ENCODE measurements around the gene RAD51B. TPM values are rescaled to one million over a fixed set of nuclear protein-coding genes. Genes with fewer than 3 reads are reported as not detected.

Gene RAD51B
- total RNA-seq, 1 experiment from 2014 or later, result 8.5 TPM

DNA sequence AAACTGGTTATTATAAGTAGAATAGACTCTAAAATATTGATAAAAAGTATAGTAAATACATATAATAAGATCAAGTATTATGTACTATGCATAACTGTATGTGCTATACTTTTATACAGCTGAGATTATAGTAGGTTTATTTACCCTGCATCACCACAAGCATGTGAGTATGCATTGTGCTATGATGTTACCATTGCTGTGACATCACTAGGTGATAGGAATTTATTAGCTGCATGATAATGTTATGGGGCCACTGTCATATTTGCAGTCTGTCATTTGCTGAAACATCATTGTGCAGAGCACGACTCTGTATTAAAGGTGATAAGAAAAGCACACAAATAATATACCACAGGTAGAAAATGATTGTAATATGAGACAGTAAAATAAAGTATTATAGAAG, 587.7 kb downstream of the RAD51B start:
- no peak overlapping the region for H3K4me3 ChIP-seq (ENCODE audit: low read depth in 2 of 2, low read length in 2 of 2)

DNA sequence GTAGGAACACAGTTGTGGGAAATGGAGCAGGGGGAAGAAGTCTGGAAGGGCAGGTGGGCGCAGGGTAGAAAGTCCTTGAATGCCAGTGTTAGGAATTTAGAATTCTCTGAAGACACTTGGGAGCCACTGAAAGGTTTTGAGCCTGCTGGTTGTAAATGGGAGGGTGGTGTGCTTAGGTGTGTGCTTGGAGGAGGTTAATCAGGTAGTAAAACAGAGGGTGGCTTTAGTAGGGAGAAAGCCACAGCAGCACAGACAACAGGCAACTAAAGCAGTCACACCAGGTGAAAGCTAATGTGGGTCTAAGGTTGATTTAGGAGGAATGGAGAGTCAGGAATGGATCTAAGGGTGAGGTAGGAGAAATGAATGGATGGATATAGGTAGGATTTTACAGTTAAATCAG, 588.2 kb downstream of the RAD51B start:
- TF ChIP-seq, protein P1, sequence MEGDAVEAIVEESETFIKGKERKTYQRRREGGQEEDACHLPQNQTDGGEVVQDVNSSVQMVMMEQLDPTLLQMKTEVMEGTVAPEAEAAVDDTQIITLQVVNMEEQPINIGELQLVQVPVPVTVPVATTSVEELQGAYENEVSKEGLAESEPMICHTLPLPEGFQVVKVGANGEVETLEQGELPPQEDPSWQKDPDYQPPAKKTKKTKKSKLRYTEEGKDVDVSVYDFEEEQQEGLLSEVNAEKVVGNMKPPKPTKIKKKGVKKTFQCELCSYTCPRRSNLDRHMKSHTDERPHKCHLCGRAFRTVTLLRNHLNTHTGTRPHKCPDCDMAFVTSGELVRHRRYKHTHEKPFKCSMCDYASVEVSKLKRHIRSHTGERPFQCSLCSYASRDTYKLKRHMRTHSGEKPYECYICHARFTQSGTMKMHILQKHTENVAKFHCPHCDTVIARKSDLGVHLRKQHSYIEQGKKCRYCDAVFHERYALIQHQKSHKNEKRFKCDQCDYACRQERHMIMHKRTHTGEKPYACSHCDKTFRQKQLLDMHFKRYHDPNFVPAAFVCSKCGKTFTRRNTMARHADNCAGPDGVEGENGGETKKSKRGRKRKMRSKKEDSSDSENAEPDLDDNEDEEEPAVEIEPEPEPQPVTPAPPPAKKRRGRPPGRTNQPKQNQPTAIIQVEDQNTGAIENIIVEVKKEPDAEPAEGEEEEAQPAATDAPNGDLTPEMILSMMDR (IDR thresholded peaks at IDR 0.05), result no peak
- no peak for TF ChIP-seq TCF7L2 (IDR thresholded peaks at IDR 0.05; ENCODE audit: low read depth, low read length)
- no peak for TF ChIP-seq SIN3A (IDR thresholded peaks at IDR 0.05; ENCODE audit: borderline replicate concordance, insufficient read depth, low read depth, low read length)
- TF ChIP-seq POLR2AphosphoS5 (IDR thresholded peaks at IDR 0.05; ENCODE audit: low read depth, low read length), result no peak
- TF ChIP-seq, protein P2, sequence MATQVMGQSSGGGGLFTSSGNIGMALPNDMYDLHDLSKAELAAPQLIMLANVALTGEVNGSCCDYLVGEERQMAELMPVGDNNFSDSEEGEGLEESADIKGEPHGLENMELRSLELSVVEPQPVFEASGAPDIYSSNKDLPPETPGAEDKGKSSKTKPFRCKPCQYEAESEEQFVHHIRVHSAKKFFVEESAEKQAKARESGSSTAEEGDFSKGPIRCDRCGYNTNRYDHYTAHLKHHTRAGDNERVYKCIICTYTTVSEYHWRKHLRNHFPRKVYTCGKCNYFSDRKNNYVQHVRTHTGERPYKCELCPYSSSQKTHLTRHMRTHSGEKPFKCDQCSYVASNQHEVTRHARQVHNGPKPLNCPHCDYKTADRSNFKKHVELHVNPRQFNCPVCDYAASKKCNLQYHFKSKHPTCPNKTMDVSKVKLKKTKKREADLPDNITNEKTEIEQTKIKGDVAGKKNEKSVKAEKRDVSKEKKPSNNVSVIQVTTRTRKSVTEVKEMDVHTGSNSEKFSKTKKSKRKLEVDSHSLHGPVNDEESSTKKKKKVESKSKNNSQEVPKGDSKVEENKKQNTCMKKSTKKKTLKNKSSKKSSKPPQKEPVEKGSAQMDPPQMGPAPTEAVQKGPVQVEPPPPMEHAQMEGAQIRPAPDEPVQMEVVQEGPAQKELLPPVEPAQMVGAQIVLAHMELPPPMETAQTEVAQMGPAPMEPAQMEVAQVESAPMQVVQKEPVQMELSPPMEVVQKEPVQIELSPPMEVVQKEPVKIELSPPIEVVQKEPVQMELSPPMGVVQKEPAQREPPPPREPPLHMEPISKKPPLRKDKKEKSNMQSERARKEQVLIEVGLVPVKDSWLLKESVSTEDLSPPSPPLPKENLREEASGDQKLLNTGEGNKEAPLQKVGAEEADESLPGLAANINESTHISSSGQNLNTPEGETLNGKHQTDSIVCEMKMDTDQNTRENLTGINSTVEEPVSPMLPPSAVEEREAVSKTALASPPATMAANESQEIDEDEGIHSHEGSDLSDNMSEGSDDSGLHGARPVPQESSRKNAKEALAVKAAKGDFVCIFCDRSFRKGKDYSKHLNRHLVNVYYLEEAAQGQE (IDR thresholded peaks at IDR 0.05; ENCODE audit: insufficient read depth in 1 of 2, low read depth in 2 of 2, low read length in 1 of 2), result no peak
- in situ Hi-C loops (cut with HindIII; ENCODE audit: low pct_unique_long_range_greater_than_20kb, low sequenced_read_pairs) (no loop called here), intact Hi-C loops (cut with micrococcal nuclease; ENCODE audit: unreplicated experiment) (no loop called here)
- no peaks in the 10 kb centered on the region for H3K4me1 ChIP-seq (ENCODE audit: control insufficient read depth, insufficient read depth, low read length)
- H3K27me3 ChIP-seq (ENCODE audit: control insufficient read depth, insufficient read depth, low read length), result no peaks in the 10 kb centered on the region
- no peak overlapping the region for H3K27ac ChIP-seq (ENCODE audit: low read length)
- H3K4me3 ChIP-seq (ENCODE audit: low read depth in 2 of 2, low read length in 2 of 2), result no peak overlapping the region
- ChIA-PET CTCF (no interaction called here), POLR2A (interaction anchor here (0.6 kb wide), 1 partner anchor 321 kb away, joined by 3 read pairs; no protein-coding TSS in a partner anchor)
- no peaks in the 10 kb centered on the region for H3K36me3 ChIP-seq (ENCODE audit: control insufficient read depth, insufficient read depth, low read length)
- DNase-seq (ENCODE audit: low read depth, low spot score) (no peak), ATAC-seq (no peak)
- no peaks in the 10 kb centered on the region for H3K9me3 ChIP-seq (ENCODE audit: control insufficient read depth, insufficient read depth, low read depth, low read length)
- BruUV-seq (replicated peaks), result no TSS peak

More for the DNA sequence above, 587.7 kb downstream of the RAD51B start:
- DNase-seq (ENCODE audit: low read depth, low spot score) (no peak), ATAC-seq (no peak)
- no peaks in the 10 kb centered on the region for H3K4me1 ChIP-seq (ENCODE audit: control insufficient read depth, insufficient read depth, low read length)
- intact Hi-C loops (cut with micrococcal nuclease; ENCODE audit: unreplicated experiment) (no loop called here), in situ Hi-C loops (cut with HindIII; ENCODE audit: low pct_unique_long_range_greater_than_20kb, low sequenced_read_pairs) (no loop called here)
- ChIA-PET POLR2A (no interaction called here), CTCF (no interaction called here)
- no TSS peak for BruUV-seq (replicated peaks)
- no peak for TF ChIP-seq POLR2AphosphoS5 (IDR thresholded peaks at IDR 0.05; ENCODE audit: low read depth, low read length)
- no peak for TF ChIP-seq TCF7L2 (IDR thresholded peaks at IDR 0.05; ENCODE audit: low read depth, low read length)
- TF ChIP-seq, protein P1 (IDR thresholded peaks at IDR 0.05), result no peak
- TF ChIP-seq SIN3A (IDR thresholded peaks at IDR 0.05; ENCODE audit: borderline replicate concordance, insufficient read depth, low read depth, low read length), result no peak
- TF ChIP-seq, protein P2 (IDR thresholded peaks at IDR 0.05; ENCODE audit: insufficient read depth in 1 of 2, low read depth in 2 of 2, low read length in 1 of 2), result no peak
- no peaks in the 10 kb centered on the region for H3K36me3 ChIP-seq (ENCODE audit: control insufficient read depth, insufficient read depth, low read length)
- no peak overlapping the region for H3K27ac ChIP-seq (ENCODE audit: low read length)
- H3K9me3 ChIP-seq (ENCODE audit: control insufficient read depth, insufficient read depth, low read depth, low read length), result no peaks in the 10 kb centered on the region
- no peaks in the 10 kb centered on the region for H3K27me3 ChIP-seq (ENCODE audit: control insufficient read depth, insufficient read depth, low read length)
